ENCODE measurements around the gene NPAS3.
A peak's percentile ranks its signal among the peaks of the same experiment; 100 is the strongest.

The NPAS3 gene

DNA sequence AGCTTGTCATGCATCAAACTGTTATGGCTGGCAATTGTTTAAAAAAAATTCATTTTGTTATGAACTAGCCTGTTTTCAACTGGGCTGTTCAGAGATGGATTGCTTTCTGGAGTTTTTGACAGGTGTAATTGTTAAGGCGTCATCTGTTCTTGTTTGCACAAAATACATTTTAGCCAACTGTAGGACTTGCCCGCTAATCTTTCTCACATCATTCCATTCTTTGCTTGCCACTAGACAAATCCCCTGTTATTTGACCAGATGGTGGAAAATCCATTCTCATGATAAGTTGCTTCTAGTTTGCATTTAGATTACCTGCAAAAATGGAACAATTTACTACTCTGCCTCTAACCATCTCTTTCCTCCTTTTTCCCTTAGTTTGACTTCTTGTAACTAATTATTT, 114.3 kb downstream of the NPAS3 start:
- H3K4me3 ChIP-seq (ENCODE audit: low read length), result no peak overlapping the region
- no peak for DNase-seq (ENCODE audit: low read depth)
- TF ChIP-seq CTCF (IDR thresholded peaks at IDR 0.05; ENCODE audit: insufficient read depth, low read depth, low read length, missing control alignments), result no peak

DNA sequence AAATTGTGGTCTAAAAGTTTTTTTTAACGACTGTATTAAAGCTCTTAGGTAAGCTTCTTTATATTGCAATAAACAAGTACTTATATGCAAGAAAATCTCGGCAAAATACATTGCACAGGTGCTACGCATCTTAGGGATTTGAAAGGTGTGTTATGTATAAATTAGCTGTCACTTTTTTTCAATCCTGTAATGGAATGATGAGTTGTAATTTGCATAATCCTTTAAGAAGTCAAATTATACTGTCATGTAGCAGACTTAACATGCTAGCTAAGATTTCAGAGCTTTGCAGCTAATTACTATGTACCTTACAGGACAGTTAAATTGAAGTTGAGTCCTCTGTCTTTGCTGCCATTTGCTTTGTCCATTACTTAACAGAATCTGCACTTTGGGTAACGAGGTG, 117.5 kb downstream of the NPAS3 start:
- DNase-seq (ENCODE audit: low read depth), result no peak
- no peak overlapping the region for H3K4me3 ChIP-seq (ENCODE audit: low read length)
- no peak for TF ChIP-seq CTCF (IDR thresholded peaks at IDR 0.05; ENCODE audit: insufficient read depth, low read depth, low read length, missing control alignments)

DNA sequence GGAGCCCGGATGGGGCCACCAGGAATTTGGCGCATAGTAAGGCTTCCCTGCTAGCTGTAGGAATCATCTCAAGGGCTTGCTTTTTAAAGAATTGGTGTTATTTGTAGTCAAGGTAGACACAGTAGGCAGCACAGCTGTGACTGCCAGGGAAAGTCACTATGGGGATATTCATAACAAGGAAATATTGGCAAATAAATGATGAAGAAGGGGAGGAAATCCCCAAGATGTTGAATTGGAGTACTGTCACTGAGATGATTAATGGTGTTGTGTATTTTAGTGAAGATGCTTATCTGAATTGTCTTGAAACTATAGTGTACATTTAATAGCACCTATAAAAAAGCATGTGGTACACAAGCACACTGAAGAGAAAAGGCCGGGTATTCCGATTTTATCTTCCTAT, 118.9 kb downstream of the NPAS3 start:
- TF ChIP-seq CTCF (IDR thresholded peaks at IDR 0.05; ENCODE audit: insufficient read depth, low read depth, low read length, missing control alignments), result no peak
- DNase-seq (ENCODE audit: low read depth), result no peak
- no peak overlapping the region for H3K4me3 ChIP-seq (ENCODE audit: low read length)

GRCh38 chr14:33061667-33062325, 123.1 kb downstream of the NPAS3 start:
- no peak for TF ChIP-seq CTCF (IDR thresholded peaks at IDR 0.05; ENCODE audit: insufficient read depth, low read depth, low read length, missing control alignments)
- no peak overlapping the region for H3K4me3 ChIP-seq (ENCODE audit: low read length)
- peak; percentile 40 for DNase-seq (ENCODE audit: low read depth)

GRCh38 chr14:33062476-33062875, 123.8 kb downstream of the NPAS3 start:
- H3K4me3 ChIP-seq (ENCODE audit: low read length), result no peak overlapping the region
- DNase-seq (ENCODE audit: low read depth), result no peak
- TF ChIP-seq CTCF (IDR thresholded peaks at IDR 0.05; ENCODE audit: insufficient read depth, low read depth, low read length, missing control alignments), result no peak

GRCh38 chr14:33062881-33063280, 124.2 kb downstream of the NPAS3 start:
- no peak for TF ChIP-seq CTCF (IDR thresholded peaks at IDR 0.05; ENCODE audit: insufficient read depth, low read depth, low read length, missing control alignments)
- peak; percentile 13 for DNase-seq (ENCODE audit: low read depth)
- H3K4me3 ChIP-seq (ENCODE audit: low read length), result no peak overlapping the region

GRCh38 chr14:33063521-33063920, 124.8 kb downstream of the NPAS3 start:
- no peak overlapping the region for H3K4me3 ChIP-seq (ENCODE audit: low read length)
- DNase-seq (ENCODE audit: low read depth), result no peak
- TF ChIP-seq CTCF (IDR thresholded peaks at IDR 0.05; ENCODE audit: insufficient read depth, low read depth, low read length, missing control alignments), result no peak

Measured in epithelial cell of esophagus (primary cell).